ACC112 (cell line): ENCODE results near the gene RARRES2.
"Not testable (repeated sequence)": the region's sequence is repeated elsewhere in the genome, so short reads cannot be mapped to it uniquely, and the experiment has no call there.

ENCODE experiments used
- H2AFZ ChIP-seq: fragments of 200-600 bp; sonication (generic); one replicate; pipeline ENCODE4 v1.6.0; 2017; ENCODE audit warnings: antibody characterized with exemption, low read length; ENCODE audit not compliant: unreplicated experiment
- H3K27ac ChIP-seq: fragments of 200-600 bp; sonication (generic); 2 replicates; pipeline ENCODE4 v1.5.1; 2014; ENCODE audit warnings: low read depth, mild to moderate bottlenecking, antibody characterized with exemption, low read length, moderate library complexity
- H3K27me3 ChIP-seq: fragments of 200-600 bp; sonication (generic); 2 replicates; pipeline ENCODE4 v1.6.1; 2014; ENCODE audit warnings: mild to moderate bottlenecking, antibody characterized with exemption, low read length, moderate library complexity, mixed read lengths; ENCODE audit not compliant: insufficient read depth
- H3K36me3 ChIP-seq: fragments of 200-600 bp; sonication (generic); 2 replicates; pipeline ENCODE4 v1.6.1; 2016; ENCODE audit warnings: mild to moderate bottlenecking, antibody characterized with exemption, low read length, moderate library complexity, mixed read lengths; ENCODE audit not compliant: insufficient read depth
- H3K4me1 ChIP-seq: fragments of 200-600 bp; sonication (generic); one replicate; pipeline ENCODE4 v1.6.1; 2016; ENCODE audit warnings: low read length, mixed read lengths; ENCODE audit not compliant: insufficient read depth, unreplicated experiment, control insufficient read depth
- H3K4me3 ChIP-seq: fragments of 200-600 bp; sonication (generic); 2 replicates; pipeline ENCODE4 v1.5.1; 2014; ENCODE audit warnings: mild to moderate bottlenecking, low read depth, low read length
- H3K79me2 ChIP-seq: fragments of 200-600 bp; sonication (generic); one replicate; pipeline ENCODE4 v1.6.0; 2016; ENCODE audit warnings: low read length; ENCODE audit not compliant: control insufficient read depth, unreplicated experiment, insufficient read depth

RARRES2 gene

GRCh38 chr7:150325110-150325611 lies 16.3 kb downstream of the RARRES2 start:
- H3K79me2 ChIP-seq: no peaks in the 10 kb centered on the region
- no peaks in the 10 kb centered on the region for H3K4me1 ChIP-seq
- H3K27ac ChIP-seq: no peak overlapping the region
- peaks cover 11% of the 10 kb centered on the region for H3K27me3 ChIP-seq
- no peak overlapping the region for H2AFZ ChIP-seq
- H3K36me3 ChIP-seq: no peaks in the 10 kb centered on the region
- H3K4me3 ChIP-seq: no peak overlapping the region

DNA sequence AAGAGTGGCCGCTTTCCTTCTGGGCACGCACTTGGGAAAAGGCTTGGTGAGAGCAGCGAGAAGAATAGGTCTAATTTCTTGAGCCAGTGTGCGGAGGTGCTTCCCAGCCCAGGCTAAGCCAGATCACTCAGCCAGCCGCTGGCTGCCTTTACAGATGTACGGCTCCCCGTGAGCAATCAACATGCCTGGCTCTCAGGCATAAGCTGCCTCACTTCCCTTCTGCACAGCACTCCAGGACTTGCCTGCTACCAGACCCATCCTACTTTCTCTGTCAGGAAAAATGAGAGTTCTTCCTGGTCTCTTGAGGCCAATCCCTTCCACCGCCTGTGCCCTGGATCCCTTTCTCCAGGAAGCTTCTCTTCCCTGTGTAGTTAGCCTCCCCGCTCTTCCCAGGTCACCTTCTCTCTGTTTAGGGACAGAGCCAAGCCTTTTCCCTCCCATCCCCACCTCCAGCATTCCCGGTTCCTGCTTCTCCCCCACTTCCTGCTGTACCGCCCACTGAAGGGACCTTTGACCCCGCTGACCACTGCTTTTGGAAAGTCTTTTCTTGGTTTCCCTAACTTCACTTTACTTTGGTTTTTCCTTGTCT lies 17.0 kb downstream of the RARRES2 start:
- no peaks in the 10 kb centered on the region for H3K4me1 ChIP-seq
- no peaks in the 10 kb centered on the region for H3K79me2 ChIP-seq
- H3K27me3 ChIP-seq: peaks cover 11% of the 10 kb centered on the region
- H3K27ac ChIP-seq: no peak overlapping the region
- no peak overlapping the region for H2AFZ ChIP-seq
- no peaks in the 10 kb centered on the region for H3K36me3 ChIP-seq
- H3K4me3 ChIP-seq: no peak overlapping the region

DNA sequence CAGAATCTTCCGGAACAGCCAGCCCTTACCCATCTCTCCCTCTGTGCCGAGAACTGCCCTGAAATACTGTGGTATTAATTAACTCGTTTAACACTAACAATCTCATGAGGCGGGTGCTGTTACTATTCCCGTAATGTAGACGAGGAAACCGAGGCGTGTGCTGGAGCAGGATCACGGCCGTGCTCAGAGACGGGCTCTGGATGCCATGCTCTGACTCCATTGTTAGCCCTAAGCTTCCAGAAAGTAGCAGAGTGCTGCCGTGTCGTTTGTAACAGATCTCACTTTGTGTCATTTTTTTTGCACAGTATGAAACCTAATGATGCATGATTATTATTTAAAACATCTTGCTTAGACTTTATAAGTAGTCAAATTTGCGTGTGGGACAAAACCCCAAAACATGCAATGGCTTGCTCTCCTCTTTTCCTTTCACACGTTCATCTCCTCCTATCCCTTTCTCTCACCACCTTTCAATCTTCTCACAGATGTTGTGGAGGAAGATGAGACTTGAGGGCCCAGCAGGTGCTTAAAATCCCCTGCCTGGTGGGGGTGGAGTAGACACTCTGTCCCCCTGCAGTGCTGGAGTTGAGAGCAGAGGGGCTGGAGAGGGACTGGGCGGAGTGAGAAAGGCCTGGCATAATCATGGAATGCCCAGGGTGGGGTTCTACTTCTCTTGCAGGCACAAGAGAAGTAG lies 17.6 kb downstream of the RARRES2 start:
- Histone ChIP-seq H3K27ac (no peak overlapping the region), H3K4me1 (no peaks in the 10 kb centered on the region), H2AFZ (no peak overlapping the region), H3K27me3 (peaks cover 11% of the 10 kb centered on the region), H3K4me3 (no peak overlapping the region), H3K79me2 (no peaks in the 10 kb centered on the region), H3K36me3 (no peaks in the 10 kb centered on the region)

- no peak within 1 kb of the TSS for H2AFZ ChIP-seq
- H3K4me1 ChIP-seq: no peaks in the 10 kb centered on the region
- no peaks in the 10 kb centered on the region for H3K36me3 ChIP-seq
- peaks cover 11% of the 10 kb centered on the region for H3K27me3 ChIP-seq
- H3K79me2 ChIP-seq: no peaks in the 10 kb centered on the region
- no peak within 1 kb of the TSS for H3K4me3 ChIP-seq
- H3K27ac ChIP-seq: no peak within 1 kb of the TSS
These were observed 18.4 kb downstream of the RARRES2 start, which contains the start of the genes ACTR3C and LRRC61 for GRCh38 chr7:150322833-150323681. Gene ACTR3C (minus strand): TSS chr7:150323545. CDS start chr7:150295296, 28,249 bp downstream. Gene LRRC61 (plus strand): TSS chr7:150323355. CDS start chr7:150336862, 13,507 bp downstream.

DNA sequence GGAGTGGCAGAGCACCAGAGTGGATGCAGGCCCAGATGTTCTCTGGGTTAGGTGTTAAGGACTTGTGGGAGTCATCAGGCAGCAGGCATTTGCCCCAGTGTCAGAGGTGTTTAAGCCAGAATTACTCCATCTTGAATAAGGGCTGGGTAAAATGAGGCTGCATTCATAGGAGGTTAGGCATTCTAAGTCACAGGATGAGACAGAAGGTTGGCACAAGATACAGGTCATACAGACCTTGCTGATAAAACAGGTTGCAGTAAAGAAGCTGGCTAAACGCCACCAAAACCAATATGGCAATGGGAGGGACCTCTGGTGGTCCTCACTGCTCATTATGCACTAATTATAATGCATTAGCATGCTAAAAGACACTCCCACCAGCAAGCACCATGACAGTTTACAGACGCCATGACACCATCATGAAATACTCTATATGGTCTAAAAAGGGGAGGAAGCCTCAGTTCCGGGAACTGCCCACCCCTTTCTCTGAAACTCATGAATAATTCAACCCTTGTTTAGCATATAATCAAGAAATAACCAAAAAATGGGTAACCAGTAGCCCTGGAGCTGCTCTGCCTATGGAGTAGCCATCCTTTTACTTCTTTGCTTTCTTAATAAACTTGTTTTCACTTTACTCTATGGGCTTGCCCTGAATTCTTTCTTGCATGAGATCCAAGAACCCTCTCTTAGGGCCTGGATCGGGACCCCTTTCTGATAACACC lies 19.2 kb downstream of the RARRES2 start:
- Histone ChIP-seq H3K4me1 (no peaks in the 10 kb centered on the region), H3K36me3 (no peaks in the 10 kb centered on the region), H2AFZ (no peak overlapping the region), H3K79me2 (no peaks in the 10 kb centered on the region), H3K4me3 (no peak overlapping the region), H3K27me3 (peaks cover 11% of the 10 kb centered on the region), H3K27ac (no peak overlapping the region)

DNA sequence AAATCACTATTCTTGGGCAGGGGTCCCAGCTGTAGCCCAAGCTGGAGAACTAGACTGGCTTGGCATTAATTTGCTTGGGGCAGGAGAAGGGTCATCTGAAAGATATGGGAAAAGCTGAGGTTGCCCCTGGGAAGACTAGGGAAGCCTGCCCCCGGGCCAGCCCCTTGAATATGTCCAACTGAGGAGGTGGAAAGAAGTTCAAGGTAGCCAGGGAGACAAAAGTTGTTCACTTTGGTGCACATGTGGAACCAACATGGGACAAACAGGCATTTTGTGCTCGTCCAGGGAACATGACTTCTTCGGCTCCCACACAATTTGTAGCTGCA lies 19.7 kb downstream of the RARRES2 start:
- no peaks in the 10 kb centered on the region for H3K36me3 ChIP-seq
- H3K4me3 ChIP-seq: no peak overlapping the region
- no peak overlapping the region for H3K27ac ChIP-seq
- H3K27me3 ChIP-seq: peaks cover 11% of the 10 kb centered on the region
- H3K4me1 ChIP-seq: no peaks in the 10 kb centered on the region
- H3K79me2 ChIP-seq: no peaks in the 10 kb centered on the region
- no peak overlapping the region for H2AFZ ChIP-seq

- Histone ChIP-seq H3K4me1 (peaks cover 3% of the 10 kb centered on the region), H3K36me3 (no peaks in the 10 kb centered on the region), H3K27me3 (peaks cover 5% of the 10 kb centered on the region; the same call in 1 of the 2 replicates), H3K27ac (no peak overlapping the region), H3K4me3 (no peak overlapping the region), H2AFZ (no peak overlapping the region), H3K79me2 (no peaks in the 10 kb centered on the region)
These were observed 23.5 kb downstream of the RARRES2 start for GRCh38 chr7:150317748-150318444.

DNA sequence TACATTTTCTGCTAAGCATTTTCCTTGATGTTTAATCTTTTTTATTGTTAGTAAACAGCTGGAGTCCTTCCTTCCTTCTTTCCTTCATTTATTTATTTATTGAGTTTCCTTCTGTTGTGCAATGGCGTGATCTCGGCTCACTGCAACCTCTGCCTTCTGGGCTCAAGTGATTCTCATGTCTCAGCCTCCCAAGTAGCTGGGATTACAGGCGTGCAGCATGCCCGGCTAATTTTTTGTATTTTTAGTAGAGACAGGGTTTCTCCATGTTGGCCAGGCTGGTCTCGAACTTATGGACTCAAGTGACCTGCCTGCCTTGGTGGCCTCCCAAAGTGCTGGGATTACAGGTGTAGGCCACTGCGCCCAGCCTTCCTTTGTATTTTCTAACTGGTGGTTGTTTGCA lies 24.4 kb downstream of the RARRES2 start:
- not testable (repeated sequence) for H3K27me3 ChIP-seq, H3K4me3 ChIP-seq, H3K27ac ChIP-seq, H2AFZ ChIP-seq, H3K79me2 ChIP-seq, H3K4me1 ChIP-seq, H3K36me3 ChIP-seq

DNA sequence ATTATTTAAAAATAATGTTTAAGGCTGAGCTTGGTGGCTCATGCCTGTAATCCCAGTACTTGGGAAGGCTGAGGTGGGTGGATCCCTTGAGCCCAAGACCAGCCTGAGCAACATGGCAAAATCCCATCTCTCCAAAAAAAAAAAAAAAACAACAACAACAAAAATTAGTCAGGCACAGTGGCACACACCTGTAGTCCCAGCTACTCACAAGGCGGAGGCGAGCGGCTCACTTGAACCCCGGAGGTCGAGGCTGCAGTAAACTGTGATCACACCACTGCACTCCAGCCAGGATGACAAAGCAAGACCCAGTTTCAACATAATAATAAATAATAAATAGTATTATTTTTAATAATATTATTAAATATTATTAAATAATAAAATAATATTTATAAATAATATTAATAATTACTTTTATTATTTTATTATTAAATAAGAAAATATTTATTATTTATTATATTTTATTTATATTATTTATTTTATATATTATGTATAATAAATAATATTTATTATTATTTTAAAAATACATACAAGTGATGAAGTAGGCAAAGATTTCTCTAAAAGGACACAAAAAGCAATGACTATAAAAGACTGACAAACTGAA lies 26.7 kb downstream of the RARRES2 start:
- H3K36me3 ChIP-seq: no peaks in the 10 kb centered on the region
- H3K27me3 ChIP-seq: no peaks in the 10 kb centered on the region
- no peak overlapping the region for H3K27ac ChIP-seq
- H3K79me2 ChIP-seq: no peaks in the 10 kb centered on the region
- H3K4me3 ChIP-seq: no peak overlapping the region
- peaks cover 4% of the 10 kb centered on the region for H3K4me1 ChIP-seq
- H2AFZ ChIP-seq: no peak overlapping the region
